PC-3 (cell line): ENCODE results near the gene NCS1. TPM values are rescaled to one million over a fixed set of nuclear protein-coding genes. Genes with fewer than 3 reads are reported as not detected.

Experiments
- ATAC-seq: fragments of 200-7000 bp; cut with Tn5 transposase; 2 replicates; pipeline ENCODE4 v1.9.1; 2020; ENCODE audit warnings: mild to moderate bottlenecking, moderate library complexity
- BruUV-seq: library from RNA; stranded (reverse); fragments of 400-500 nt; replicated peaks from 2 replicates; lab custom pipeline; 2021; lab: Mats Ljungman, UMichigan
- CTCF ChIA-PET: fragments of 300-600 bp; sonication (Branson Sonifier 250); formaldehyde crosslinking; loops from one replicate; lab custom pipeline; 2022; ENCODE audit warnings: antibody characterized with exemption; lab: Charles Lee
- POLR2A ChIA-PET: fragments of 300-600 bp; sonication (Branson Sonifier 250); formaldehyde crosslinking; loops from one replicate; lab custom pipeline; 2022; ENCODE audit warnings: antibody characterized with exemption; ENCODE audit not compliant: unreplicated experiment; lab: Charles Lee
- DNase-seq: peaks from one replicate; pipeline ENCODE4 v3.0.0-alpha.2; 2015
- H2AFZ ChIP-seq: fragments of 300-600 bp; sonication (generic); 2 replicates; pipeline ENCODE4 v1.6.0; 2016; ENCODE audit warnings: antibody characterized with exemption, low read length
- H3F3A ChIP-seq: fragments of 300-600 bp; sonication (generic); one replicate; pipeline ENCODE4 v1.6.0; 2017; ENCODE audit warnings: antibody characterized with exemption, low read length, control low read depth, mild to moderate bottlenecking; ENCODE audit not compliant: unreplicated experiment
- H3K27ac ChIP-seq: fragments of 300-600 bp; sonication (generic); 2 replicates; pipeline ENCODE4 v1.5.1; 2016; ENCODE audit warnings: mild to moderate bottlenecking, low read length
- H3K27me3 ChIP-seq: fragments of 300-600 bp; sonication (generic); 2 replicates; pipeline ENCODE4 v1.6.1; 2016; ENCODE audit warnings: low read length, mixed read lengths
- H3K36me3 ChIP-seq: fragments of 300-600 bp; sonication (generic); 2 replicates; pipeline ENCODE4 v1.6.1; 2016; ENCODE audit warnings: low read depth, mixed run types, low read length, mixed read lengths
- H3K4me1 ChIP-seq: fragments of 300-600 bp; sonication (generic); 2 replicates; pipeline ENCODE4 v1.5.1; 2016; ENCODE audit warnings: low read length; ENCODE audit not compliant: insufficient read depth
- H3K4me2 ChIP-seq: fragments of 300-600 bp; sonication (generic); 2 replicates; pipeline ENCODE4 v1.6.0; 2016; ENCODE audit warnings: low read length
- H3K4me3 ChIP-seq: fragments of 300-600 bp; sonication (generic); 2 replicates; pipeline ENCODE4 v1.5.1; 2016; ENCODE audit warnings: mild to moderate bottlenecking, low read length, mixed read lengths
- H3K79me2 ChIP-seq: fragments of 300-600 bp; sonication (generic); 2 replicates; pipeline ENCODE4 v1.6.1; 2017; ENCODE audit warnings: low read length, mixed read lengths
- H3K9ac ChIP-seq: fragments of 300-600 bp; sonication (generic); 2 replicates; pipeline ENCODE4 v1.6.0; 2016; ENCODE audit warnings: mild to moderate bottlenecking, low read length
- H3K9me2 ChIP-seq: fragments of 300-600 bp; sonication (generic); replicated peaks from 2 replicates; pipeline ENCODE4 v1.6.1; 2016; ENCODE audit warnings: mixed run types, low read length, mixed read lengths
- H3K9me3 ChIP-seq: fragments of 300-600 bp; sonication (generic); 2 replicates; pipeline ENCODE4 v1.6.1; 2016; ENCODE audit warnings: low read length, mixed read lengths
- H4K20me1 ChIP-seq: fragments of 300-600 bp; sonication (generic); 2 replicates; pipeline ENCODE4 v1.6.1; 2016; ENCODE audit warnings: low read length, mixed read lengths
- EZH2 ChIP-seq: fragments of 300-600 bp; sonication (generic); IDR thresholded peaks from one replicate; pipeline ENCODE4 v1.6.1; 2017; ENCODE audit warnings: antibody characterized with exemption, mild to moderate bottlenecking, low read length; ENCODE audit not compliant: unreplicated experiment
- EZH2phosphoT487 ChIP-seq: fragments of 300-600 bp; sonication (generic); IDR thresholded peaks from 2 replicates; pipeline ENCODE4 v1.6.1; 2018; ENCODE audit warnings: mild to moderate bottlenecking, antibody characterized with exemption, low read length, borderline replicate concordance
- intact Hi-C: fragments of 100-400 bp; cut with micrococcal nuclease; formaldehyde crosslinking; loops from 2 replicates; pipeline ENCODE4 v1.9.0; 2023
- total RNA-seq: library from RNA; depleted of rRNA; stranded (reverse); fragments of >200 nt; gene quantifications from 2 replicates; pipeline ENCODE4 v1.2.3, GENCODE V29; 2014
- TF ChIP-seq, protein P1 (sequence below): fragments of 300-600 bp; sonication (generic); conservative IDR thresholded peaks from 2 replicates; pipeline ENCODE4 v1.5.1; 2017; ENCODE audit warnings: antibody characterized with exemption, low read depth, mild to moderate bottlenecking, low read length

The NCS1 gene
- total RNA-seq, 1 experiment from 2014 or later = 14.0 TPM

DNA sequence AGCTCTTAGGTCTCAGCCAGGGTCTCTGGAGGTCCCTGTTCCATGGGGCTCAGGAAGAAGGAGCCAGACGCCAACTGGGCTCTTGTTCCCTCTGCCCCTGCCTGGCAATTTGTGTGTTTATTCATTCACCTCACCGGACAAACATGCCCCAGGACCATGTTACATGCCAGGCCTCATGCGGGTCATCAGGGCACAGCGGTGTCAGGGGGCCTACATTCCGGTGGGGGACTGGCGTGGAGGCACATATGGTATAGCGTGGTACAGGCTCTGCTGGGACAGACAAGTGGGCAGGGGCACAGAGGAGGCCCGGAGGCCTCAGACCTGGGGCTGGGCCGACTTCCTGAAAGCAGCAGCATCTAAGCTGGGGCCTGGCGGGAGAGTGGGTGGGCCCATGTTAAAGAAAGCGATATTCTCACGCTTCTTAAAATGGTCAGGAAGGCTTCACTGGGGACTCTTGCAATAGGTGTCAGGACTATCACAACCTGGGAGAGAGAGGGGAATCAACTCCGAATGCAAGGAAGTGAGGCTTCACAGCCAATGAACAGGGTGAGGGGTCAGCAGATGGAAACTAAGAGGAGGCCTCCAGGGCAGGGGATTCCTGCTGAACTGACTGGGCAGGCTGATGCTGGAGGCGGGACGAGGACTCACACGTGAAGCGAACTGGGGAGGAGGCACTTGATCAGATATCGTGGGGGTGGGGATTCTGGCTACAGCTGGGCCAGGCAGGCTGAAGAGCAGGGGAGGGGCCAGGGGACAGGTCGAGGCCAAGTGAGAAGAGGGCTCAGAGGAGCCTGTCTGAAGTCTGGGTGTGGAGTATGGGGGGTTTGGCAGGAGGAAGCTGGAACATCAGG lies 41.9 kb downstream of the NCS1 start:
- ChIA-PET POLR2A (no interaction called here), CTCF (no interaction called here)
- Histone ChIP-seq H3F3A (no peaks in the 10 kb centered on the region), H3K27ac (no peak overlapping the region), H3K9me2 (no peaks in the 10 kb centered on the region), H3K4me3 (no peak overlapping the region), H3K4me2 (no peak overlapping the region), H3K27me3 (no peaks in the 10 kb centered on the region), H4K20me1 (no peaks in the 10 kb centered on the region), H3K9ac (no peak overlapping the region), H3K9me3 (no peaks in the 10 kb centered on the region), H2AFZ (no peak overlapping the region), H3K4me1 (no peaks in the 10 kb centered on the region), H3K79me2 (no peaks in the 10 kb centered on the region), H3K36me3 (peaks cover 3% of the 10 kb centered on the region; the same call in 1 of the 2 replicates)
- no TSS peak for BruUV-seq
- ATAC-seq (no peak), DNase-seq (no peak)
- intact Hi-C loops = no loop called here
- TF ChIP-seq EZH2 (no peak), EZH2phosphoT487 (no peak)
- TF ChIP-seq, protein P1, sequence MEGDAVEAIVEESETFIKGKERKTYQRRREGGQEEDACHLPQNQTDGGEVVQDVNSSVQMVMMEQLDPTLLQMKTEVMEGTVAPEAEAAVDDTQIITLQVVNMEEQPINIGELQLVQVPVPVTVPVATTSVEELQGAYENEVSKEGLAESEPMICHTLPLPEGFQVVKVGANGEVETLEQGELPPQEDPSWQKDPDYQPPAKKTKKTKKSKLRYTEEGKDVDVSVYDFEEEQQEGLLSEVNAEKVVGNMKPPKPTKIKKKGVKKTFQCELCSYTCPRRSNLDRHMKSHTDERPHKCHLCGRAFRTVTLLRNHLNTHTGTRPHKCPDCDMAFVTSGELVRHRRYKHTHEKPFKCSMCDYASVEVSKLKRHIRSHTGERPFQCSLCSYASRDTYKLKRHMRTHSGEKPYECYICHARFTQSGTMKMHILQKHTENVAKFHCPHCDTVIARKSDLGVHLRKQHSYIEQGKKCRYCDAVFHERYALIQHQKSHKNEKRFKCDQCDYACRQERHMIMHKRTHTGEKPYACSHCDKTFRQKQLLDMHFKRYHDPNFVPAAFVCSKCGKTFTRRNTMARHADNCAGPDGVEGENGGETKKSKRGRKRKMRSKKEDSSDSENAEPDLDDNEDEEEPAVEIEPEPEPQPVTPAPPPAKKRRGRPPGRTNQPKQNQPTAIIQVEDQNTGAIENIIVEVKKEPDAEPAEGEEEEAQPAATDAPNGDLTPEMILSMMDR = no peak

DNA sequence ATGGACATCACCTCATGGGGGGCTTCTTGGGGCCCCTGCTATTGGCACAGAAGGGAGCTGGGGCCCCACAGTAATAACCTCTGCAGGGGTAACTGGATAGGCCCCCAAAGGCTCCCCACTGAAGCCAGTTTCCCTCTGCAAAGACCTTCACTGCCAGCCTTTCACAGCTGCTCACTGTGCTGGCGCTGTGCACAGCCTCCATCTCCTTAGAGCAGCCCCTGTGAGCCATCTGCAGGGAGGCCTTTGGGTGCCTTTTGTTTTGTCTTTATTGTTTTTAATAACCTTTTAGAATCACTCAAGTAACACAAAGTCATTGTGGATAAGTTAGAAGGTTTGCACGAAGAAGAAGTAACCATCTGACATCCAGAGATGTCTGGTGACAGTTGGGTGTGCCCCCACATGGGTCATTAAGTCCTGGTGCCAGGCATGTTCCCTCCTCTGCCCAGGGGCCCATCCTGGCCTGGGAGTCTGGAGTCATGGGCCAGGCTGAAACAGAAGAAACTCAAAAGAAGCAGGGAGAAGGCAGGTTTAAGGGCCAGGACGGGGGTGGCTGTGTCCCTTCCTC lies 42.7 kb downstream of the NCS1 start:
- Histone ChIP-seq H3K27ac (no peak overlapping the region), H3F3A (no peaks in the 10 kb centered on the region), H3K9me3 (no peaks in the 10 kb centered on the region), H3K4me3 (no peak overlapping the region), H3K36me3 (peaks cover 3% of the 10 kb centered on the region; the same call in 1 of the 2 replicates), H3K79me2 (no peaks in the 10 kb centered on the region), H3K9me2 (no peaks in the 10 kb centered on the region), H3K4me1 (no peaks in the 10 kb centered on the region), H3K27me3 (no peaks in the 10 kb centered on the region), H3K4me2 (no peak overlapping the region), H2AFZ (no peak overlapping the region), H3K9ac (no peak overlapping the region), H4K20me1 (no peaks in the 10 kb centered on the region)
- intact Hi-C loops = no loop called here
- no TSS peak for BruUV-seq
- ChIA-PET POLR2A (no interaction called here), CTCF (no interaction called here)
- ATAC-seq = no peak
- DNase-seq = no peak
- TF ChIP-seq EZH2 = no peak
- TF ChIP-seq EZH2phosphoT487 = no peak
- TF ChIP-seq, protein P1 = no peak
